GM10266 (cell line): ENCODE data around the gene KBTBD12.
"Not testable (repeated sequence)": the region's sequence is repeated elsewhere in the genome, so short reads cannot be mapped to it uniquely, and the experiment has no call there.

Source experiments
- DNase-seq: peaks from one replicate; pipeline ENCODE4 v3.0.0; 2012; ENCODE audit errors: extremely low spot score
- TF ChIP-seq, protein P1 (sequence below): IDR thresholded peaks from 2 replicates; pipeline ENCODE4 v1.5.1; 2012; ENCODE audit warnings: mild to moderate bottlenecking, low read depth; ENCODE audit not compliant: control insufficient read depth, insufficient read depth; ENCODE audit errors: missing control alignments

KBTBD12 gene

DNA sequence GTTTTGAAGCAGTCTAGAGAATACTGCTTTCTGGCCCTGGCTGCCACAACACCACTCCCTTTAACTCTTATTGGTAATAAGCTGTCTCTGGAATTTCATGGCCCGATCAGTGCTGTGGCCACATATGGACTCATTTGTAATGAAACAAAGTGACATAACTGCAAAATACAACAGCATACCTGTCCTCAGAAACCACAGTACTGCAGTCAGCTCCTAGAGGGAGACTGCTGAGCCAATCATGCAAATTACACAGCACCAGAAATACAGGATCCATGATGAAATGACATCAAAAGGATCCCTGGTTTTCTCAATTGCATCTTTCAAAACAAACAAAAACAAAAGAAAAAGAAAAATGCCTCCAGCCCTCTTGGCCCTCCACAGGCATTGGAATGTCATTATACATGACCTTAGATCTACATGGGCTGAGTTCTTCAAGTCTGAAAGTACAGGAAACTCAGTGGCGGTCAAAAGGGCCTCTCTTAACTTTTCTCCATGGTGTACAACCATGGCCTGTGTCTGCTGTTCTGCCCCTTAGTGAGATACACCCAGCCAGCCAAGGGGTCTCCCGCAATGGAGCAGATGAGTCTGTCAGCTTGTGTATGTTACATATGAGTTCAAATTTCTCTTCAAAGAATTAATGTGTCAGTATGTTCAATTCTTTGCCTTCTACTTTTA is 24.9 kb upstream of the KBTBD12 start:
- DNase-seq, result no peak
- TF ChIP-seq, protein P1, sequence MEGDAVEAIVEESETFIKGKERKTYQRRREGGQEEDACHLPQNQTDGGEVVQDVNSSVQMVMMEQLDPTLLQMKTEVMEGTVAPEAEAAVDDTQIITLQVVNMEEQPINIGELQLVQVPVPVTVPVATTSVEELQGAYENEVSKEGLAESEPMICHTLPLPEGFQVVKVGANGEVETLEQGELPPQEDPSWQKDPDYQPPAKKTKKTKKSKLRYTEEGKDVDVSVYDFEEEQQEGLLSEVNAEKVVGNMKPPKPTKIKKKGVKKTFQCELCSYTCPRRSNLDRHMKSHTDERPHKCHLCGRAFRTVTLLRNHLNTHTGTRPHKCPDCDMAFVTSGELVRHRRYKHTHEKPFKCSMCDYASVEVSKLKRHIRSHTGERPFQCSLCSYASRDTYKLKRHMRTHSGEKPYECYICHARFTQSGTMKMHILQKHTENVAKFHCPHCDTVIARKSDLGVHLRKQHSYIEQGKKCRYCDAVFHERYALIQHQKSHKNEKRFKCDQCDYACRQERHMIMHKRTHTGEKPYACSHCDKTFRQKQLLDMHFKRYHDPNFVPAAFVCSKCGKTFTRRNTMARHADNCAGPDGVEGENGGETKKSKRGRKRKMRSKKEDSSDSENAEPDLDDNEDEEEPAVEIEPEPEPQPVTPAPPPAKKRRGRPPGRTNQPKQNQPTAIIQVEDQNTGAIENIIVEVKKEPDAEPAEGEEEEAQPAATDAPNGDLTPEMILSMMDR, result no peak

GRCh38 chr3:127890651-127891290 is 24.3 kb upstream of the KBTBD12 start:
- not testable (repeated sequence) for DNase-seq

DNA sequence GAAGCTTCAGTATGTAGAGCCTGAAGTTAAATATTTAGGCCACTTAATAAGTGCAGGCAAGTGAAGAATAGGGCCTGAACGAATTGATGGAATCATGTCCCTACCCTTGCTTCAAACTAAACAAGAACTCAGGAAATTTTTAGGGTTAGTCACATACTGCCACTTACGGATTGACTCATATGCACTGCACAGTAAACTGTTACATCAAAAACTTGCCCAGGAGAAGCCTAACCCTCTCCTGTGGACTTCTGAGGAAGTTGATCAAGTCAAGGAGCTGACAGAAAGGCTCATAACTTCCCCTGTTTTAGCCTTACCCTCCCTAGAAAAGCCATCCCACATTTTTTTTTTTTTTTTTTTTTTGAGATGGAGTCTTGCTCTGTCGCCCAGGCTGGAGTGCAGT is 20.6 kb upstream of the KBTBD12 start:
- TF ChIP-seq, protein P1, result no peak
- DNase-seq, result no peak

- TF ChIP-seq, protein P1, result no peak
- no peak for DNase-seq
Measured at GRCh38 chr3:127899200-127899599, 15.8 kb upstream of the KBTBD12 start.

DNA sequence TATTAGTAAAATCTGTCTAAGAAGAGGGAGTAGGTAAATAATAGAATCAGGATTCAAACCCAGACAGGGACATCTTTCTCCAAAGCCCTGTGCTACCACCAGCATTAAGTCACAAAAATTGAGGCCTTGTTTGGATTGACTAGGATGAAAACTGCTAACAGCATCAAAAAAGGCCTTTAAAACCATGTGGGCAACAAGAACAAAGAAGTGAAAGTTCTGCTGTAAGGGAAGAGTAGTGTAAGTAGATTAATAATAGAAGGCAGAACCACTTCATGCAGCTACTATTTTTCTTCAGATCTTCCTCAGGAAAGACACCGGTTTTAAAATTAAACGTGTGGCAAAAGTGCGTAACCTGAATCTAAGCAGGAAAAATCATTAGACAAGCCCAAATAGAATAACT is 15.3 kb upstream of the KBTBD12 start:
- peak; percentile 28 for DNase-seq
- TF ChIP-seq, protein P1, result no peak

DNA sequence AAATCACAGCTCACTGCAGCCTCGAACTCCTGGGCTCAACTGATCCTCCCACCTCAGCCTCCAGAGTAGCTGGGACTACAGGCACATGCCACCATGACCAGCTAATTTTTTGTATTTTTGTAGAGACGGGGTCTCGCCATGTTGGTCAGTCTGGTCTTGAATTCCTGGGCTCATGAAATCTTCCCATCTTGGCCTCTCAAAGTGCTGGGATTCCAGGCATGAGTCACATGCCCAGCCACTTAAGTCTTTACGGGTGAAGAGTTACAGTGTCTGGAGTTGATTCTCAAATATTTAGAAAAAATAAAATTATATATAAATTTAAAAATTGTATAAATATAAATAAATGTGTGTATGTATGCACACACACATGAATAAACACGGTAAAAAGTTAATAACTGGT is 14.5 kb upstream of the KBTBD12 start:
- no peak for DNase-seq
- TF ChIP-seq, protein P1, result no peak

DNA sequence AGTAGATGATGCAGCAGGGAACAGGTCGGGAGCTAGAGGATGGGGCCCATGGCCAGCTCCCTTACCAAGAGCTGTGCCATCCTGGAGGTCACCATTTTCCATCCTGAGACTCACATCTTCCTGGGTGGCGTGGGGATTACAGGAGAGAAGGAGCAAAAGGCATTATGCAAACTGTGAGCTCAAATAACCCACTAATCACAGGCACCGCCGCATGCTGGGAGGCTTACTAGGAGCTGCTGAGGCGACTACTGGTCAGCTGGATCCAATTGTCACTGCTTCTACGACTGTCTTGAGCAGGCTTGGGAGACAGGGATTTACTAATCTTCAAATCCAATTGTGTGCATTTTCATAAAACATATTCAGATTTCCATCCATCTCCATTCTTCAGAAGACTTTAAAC is 12.5 kb upstream of the KBTBD12 start:
- no peak for DNase-seq
- TF ChIP-seq, protein P1, result no peak
